Effector memory CD4-positive, alpha-beta T cell (primary cell): Measurements from ENCODE around the gene RPL3.

ENCODE experiments used
- DNase-seq, 3 donors: peaks; one replicate each; pipeline ENCODE4 v3.0.0-alpha.2; 2020
- H3K27ac ChIP-seq: 2 replicates; pipeline ENCODE4 v1.7.0; 2013; ENCODE audit warnings: mild to moderate bottlenecking, low read length, moderate library complexity; ENCODE audit not compliant: insufficient read depth, poor library complexity, severe bottlenecking
- H3K27me3 ChIP-seq: replicated peaks from 2 replicates; pipeline ENCODE4 v1.7.0; 2013; ENCODE audit warnings: mild to moderate bottlenecking, low read length; ENCODE audit not compliant: insufficient read depth, control insufficient read depth, poor library complexity, severe bottlenecking
- H3K36me3 ChIP-seq: 2 replicates; pipeline ENCODE4 v1.7.0; 2013; ENCODE audit warnings: mild to moderate bottlenecking, low read length, moderate library complexity; ENCODE audit not compliant: control insufficient read depth, insufficient read depth
- H3K4me1 ChIP-seq: 2 replicates; pipeline ENCODE4 v1.7.0; 2013; ENCODE audit warnings: low read length, mild to moderate bottlenecking; ENCODE audit not compliant: control insufficient read depth, insufficient read depth, poor library complexity, severe bottlenecking
- H3K4me3 ChIP-seq: 2 replicates; pipeline ENCODE4 v1.7.0; 2013; ENCODE audit warnings: low read length, low read depth, mild to moderate bottlenecking; ENCODE audit not compliant: insufficient read depth, poor library complexity, severe bottlenecking
- H3K9me3 ChIP-seq: 2 replicates; pipeline ENCODE4 v1.7.0; 2013; ENCODE audit warnings: mild to moderate bottlenecking, low read length, moderate library complexity; ENCODE audit not compliant: control insufficient read depth

RPL3 gene

DNA sequence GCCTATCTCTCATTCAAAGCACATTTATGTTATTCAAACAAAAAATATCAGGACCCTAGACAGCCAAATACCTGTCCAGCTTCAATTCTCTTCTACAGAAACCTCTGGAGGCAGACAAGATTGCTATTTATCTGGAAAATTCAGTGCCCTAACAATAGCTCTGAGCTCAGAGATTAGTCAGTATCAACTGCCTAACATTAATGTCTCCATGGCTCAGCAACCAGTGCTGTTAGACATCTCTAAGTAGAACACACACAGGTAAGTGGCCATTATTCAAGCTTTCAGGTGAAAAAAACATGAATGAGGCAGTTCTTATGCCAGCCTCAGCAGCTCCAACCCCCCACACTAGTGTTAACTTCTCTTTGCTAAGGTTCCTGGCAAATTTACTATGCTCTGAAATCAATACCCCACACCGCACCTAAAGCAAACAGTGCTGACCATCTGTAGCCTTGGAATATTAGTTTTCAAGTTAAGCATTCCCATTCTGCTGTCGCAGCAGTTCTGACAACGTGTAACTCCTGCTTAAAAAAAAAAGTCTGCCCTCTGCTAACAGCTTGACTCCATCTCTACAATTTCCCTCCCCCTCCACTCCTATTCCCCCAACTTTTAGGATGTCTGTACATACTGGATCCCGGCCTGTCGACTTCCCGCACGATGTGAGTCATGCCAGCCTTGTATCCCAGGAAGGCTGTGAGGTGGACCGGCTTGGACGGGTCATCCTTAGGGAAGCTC is 1.5 kb downstream of the RPL3 start:
- Histone ChIP-seq H3K9me3 (no peaks in the 10 kb centered on the region), H3K4me3 (peak overlapping the region; percentile 79), H3K36me3 (peaks cover 57% of the 10 kb centered on the region), H3K27ac (peak overlapping the region; percentile 78), H3K27me3 (no peaks in the 10 kb centered on the region), H3K4me1 (peaks cover 40% of the 10 kb centered on the region)
- DNase-seq: no peak

DNA sequence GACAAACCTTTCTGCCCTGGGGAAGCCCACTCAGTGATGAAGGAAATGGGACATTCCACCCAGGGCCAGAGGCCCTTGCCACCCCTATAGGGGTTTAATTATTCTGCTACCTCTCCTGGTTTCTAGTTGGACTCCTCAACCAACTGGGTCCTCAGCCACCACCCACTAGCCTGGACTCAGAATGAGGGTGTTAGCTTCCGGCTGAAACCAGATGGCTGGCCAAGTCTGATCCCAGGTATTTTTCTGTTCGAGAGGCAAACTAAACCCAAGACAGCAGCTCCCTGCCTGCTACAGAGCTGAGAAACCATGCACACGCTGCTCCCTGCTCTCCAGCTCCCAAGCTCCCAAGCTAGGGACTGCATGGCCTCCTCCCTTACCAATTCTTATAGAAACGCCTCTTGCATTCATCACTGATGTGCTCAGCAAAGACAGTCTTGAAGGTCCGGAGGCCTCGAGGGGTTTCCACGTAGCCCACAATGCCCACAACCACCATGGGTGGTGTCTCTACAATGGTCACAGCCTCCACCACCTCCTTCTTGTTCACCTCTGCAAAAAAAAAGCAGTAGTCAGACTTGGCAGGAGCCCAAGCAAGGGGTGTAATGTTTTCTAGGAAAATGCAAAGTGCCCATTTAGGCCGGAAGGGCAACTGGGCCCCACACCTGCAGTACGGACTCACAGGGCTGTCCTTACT is 2.2 kb downstream of the RPL3 start:
- Histone ChIP-seq H3K4me3 (peak overlapping the region; percentile 79), H3K27me3 (no peaks in the 10 kb centered on the region), H3K9me3 (no peaks in the 10 kb centered on the region), H3K36me3 (peaks cover 64% of the 10 kb centered on the region), H3K4me1 (peaks cover 40% of the 10 kb centered on the region), H3K27ac (peak overlapping the region; percentile 78)
- DNase-seq: no peak

GRCh38 chr22:39316440-39317083 is 2.9 kb downstream of the RPL3 start:
- peaks cover 40% of the 10 kb centered on the region for H3K4me1 ChIP-seq
- H3K4me3 ChIP-seq: no peak overlapping the region
- peak overlapping the region; percentile 78 for H3K27ac ChIP-seq
- H3K9me3 ChIP-seq: no peaks in the 10 kb centered on the region
- peaks cover 71% of the 10 kb centered on the region for H3K36me3 ChIP-seq
- H3K27me3 ChIP-seq: no peaks in the 10 kb centered on the region
- DNase-seq: peak; percentile 56 to 66 (median 59)

DNA sequence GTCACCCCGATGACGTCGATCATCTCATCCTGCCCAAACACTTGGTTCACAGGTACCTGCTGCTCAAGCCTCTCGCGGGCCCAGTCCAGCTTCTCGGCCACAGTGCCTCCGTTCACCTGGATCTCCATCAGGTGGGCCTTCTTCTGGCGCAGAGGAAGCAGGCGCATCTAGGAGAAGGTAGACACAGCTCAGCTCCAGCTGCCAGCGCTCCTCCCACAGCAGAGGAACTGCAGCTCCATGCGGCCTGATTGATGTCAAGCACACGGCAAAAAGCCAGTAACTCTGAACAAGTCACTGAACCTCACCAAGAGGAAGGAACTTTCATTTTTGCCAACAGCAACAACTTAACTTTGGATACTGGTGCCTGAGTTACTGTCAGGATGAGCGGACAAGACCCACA is 4.0 kb downstream of the RPL3 start:
- Histone ChIP-seq H3K27me3 (no peaks in the 10 kb centered on the region), H3K4me1 (peaks cover 40% of the 10 kb centered on the region), H3K4me3 (no peak overlapping the region), H3K9me3 (no peaks in the 10 kb centered on the region), H3K27ac (peak overlapping the region; percentile 35), H3K36me3 (peaks cover 72% of the 10 kb centered on the region)
- no peak for DNase-seq

DNA sequence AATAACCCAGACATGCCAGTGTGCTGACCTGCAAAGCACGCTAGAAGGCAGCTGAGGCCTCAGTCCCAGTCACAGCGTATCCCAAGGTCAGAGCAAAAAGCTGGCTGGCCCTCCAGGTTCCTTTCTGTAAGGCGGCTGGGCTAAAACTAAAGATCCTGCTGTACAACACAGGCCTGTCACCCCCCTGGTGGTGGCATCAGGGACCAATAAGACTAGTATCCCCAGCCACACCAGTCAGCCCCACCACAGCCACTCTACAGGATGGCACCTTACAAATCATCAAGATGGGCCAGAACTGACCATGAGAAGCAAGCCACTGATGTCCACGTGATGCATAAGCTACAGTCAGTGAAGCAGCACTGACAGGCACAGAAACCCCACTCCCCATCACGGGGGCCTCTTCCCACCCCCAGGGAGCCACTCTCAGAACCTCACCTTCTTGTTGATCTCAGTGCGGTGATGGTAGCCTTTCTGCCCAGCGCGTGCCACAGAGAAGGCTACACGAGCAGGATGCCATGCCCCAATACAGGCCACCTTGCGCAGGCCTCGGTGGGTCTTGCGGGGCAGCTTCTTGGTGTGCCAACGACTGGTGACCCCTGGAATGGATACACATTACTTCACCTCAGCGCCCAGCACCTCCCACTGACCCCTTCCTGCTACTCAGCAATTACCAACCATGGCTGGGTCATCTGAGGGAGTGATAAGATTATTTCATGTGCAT is 5.0 kb downstream of the RPL3 start:
- Histone ChIP-seq H3K36me3 (peaks cover 72% of the 10 kb centered on the region), H3K9me3 (no peaks in the 10 kb centered on the region), H3K27ac (no peak overlapping the region), H3K4me3 (no peak overlapping the region), H3K4me1 (peaks cover 40% of the 10 kb centered on the region), H3K27me3 (no peaks in the 10 kb centered on the region)
- DNase-seq: no peak

DNA sequence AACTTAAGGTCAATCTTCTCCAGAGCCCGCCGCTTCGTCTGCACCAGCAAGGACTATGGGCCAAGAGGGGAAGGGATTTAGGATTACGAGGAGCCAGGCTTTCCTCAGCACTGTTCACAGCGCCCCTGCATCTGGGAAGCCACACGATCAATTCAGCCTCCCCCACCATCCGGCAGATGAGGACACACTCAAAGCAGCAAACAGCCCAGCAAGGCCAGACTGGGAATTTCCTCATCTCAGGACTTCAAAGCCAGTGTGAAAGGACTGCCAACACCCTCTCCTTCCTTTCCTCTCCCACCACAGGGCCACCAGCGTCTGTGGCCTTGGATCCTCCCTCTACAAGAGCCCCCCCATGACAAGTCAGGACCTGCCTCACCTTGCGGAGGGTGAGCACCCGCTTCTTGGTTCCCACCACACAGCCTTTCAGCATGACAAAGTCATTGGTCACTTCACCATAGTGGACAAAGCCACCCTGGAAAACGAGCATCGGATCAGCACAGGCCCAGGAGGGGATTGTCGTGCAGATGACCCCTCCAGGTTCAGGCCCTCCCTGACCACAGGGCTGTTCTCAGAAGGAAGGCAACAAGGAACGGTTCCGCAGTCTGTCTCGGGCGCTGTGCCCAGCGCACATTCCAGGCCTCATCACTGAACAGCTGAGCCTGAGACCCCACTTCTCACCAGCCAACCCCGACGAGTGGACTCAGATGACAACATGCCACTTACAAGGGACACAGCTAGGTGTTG is 6.0 kb downstream of the RPL3 start:
- Histone ChIP-seq H3K4me3 (no peak overlapping the region), H3K4me1 (peaks cover 33% of the 10 kb centered on the region), H3K36me3 (peaks cover 69% of the 10 kb centered on the region), H3K9me3 (no peaks in the 10 kb centered on the region), H3K27ac (no peak overlapping the region), H3K27me3 (no peaks in the 10 kb centered on the region)
- DNase-seq: no peak

- no peak overlapping the region for H3K4me3 ChIP-seq
- H3K27ac ChIP-seq: no peak overlapping the region
- no peaks in the 10 kb centered on the region for H3K27me3 ChIP-seq
- no peaks in the 10 kb centered on the region for H3K9me3 ChIP-seq
- no peak for DNase-seq
- H3K4me1 ChIP-seq: peaks cover 23% of the 10 kb centered on the region
- H3K36me3 ChIP-seq: peaks cover 60% of the 10 kb centered on the region
These were observed 7.0 kb downstream of the RPL3 start for GRCh38 chr22:39312410-39312809.

GRCh38 chr22:39311592-39312400 is 7.6 kb downstream of the RPL3 start:
- Histone ChIP-seq H3K9me3 (no peaks in the 10 kb centered on the region), H3K36me3 (peaks cover 54% of the 10 kb centered on the region), H3K27ac (no peak overlapping the region), H3K27me3 (no peaks in the 10 kb centered on the region), H3K4me3 (no peak overlapping the region), H3K4me1 (peaks cover 16% of the 10 kb centered on the region)
- no peak for DNase-seq
